ENCODE data around the gene PSME1. TPM values are rescaled to one million over a fixed set of nuclear protein-coding genes. Genes with fewer than 3 reads are reported as not detected.

PSME1 gene
- polyA plus RNA-seq, 2 of the 4 experiments (the other 2 are of a cell fraction) = 83.6 to 124 TPM

DNA sequence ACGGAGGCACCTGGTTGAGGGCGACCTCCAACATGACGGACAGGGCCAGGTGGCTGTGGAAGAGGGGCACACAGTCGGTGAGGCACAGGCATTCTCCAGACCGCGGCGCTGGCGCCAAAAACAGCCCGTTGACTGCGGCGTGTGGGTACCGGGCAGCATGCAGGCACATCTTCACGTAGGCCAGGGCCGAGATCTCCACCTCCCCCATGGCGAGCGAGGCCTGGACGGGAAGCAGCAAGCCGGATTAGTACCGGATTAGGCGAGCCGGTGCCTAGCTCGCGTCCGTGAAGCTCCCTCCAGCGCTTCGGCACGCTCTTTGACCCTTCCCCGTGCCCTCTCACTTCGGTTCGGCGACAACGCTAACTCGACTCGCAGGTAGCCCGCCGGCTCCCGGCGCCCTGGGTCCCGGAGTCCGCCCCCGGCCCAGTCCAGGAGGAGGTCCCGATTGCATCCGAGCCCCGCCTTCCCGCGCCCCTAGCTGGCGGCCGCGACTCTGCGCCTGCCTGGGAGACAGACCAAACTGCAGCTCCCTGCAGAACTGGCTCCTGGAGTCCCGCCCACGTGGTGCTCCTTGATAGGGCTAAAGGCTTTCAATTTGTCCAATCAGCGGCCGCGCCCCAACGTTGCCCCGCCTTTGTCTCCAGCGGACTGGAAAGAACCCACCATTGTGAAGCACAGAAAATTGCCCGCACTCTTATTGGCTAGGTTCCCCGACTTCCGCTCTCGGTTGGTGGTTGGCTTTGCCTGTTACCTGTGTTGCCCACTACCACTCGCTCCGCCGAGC lies 5.3 kb downstream of the PSME1 start, which contains the start of gene EMC9:
EMC9 (minus strand) TSS at position 495 of the 784 bp plus-strand sequence; CDS start at position 208, 287 bp downstream.
- WGBS (ENCODE audit: missing lambda C conversion rate) = 0% methylated on average over 59 of the region's 65 CpGs
- H3K4me2 ChIP-seq = peak within 1 kb of the TSS; percentile 83
- peaks cover 39% of the 10 kb centered on the region for H3K4me1 ChIP-seq
- DNase-seq (ENCODE audit: low read depth in 1 of 2, low spot score in 1 of 2) (peak; percentile 99), FAIRE-seq (no peak), ATAC-seq (peak; percentile 81 to 93)
- H3K4me3 ChIP-seq = peak within 1 kb of the TSS; percentile 59
- H3K9me3 ChIP-seq = no peaks in the 10 kb centered on the region
- CTCF ChIA-PET = interaction anchor here (0.9 to 12.6 kb wide), 8 partner anchors 10 to 166 kb away, joined by 3 to 168 read pairs (median 4); partner anchors contain the start of genes CIDEB, DCAF11, FITM1 and IPO4
- POLR2A ChIA-PET = interaction anchor here (0.7 to 2.9 kb wide), 10 partner anchors 9 to 101 kb away, joined by 3 to 31 read pairs (median 4); partner anchors contain the start of genes DCAF11, IRF9, NRL and PCK2
- peak within 1 kb of the TSS; percentile 86 to 95 for H3K27ac ChIP-seq
- TF ChIP-seq RARB (CRISPR knock-in tag; IDR thresholded peaks at IDR 0.05) = no peak
- TF ChIP-seq, protein P1, sequence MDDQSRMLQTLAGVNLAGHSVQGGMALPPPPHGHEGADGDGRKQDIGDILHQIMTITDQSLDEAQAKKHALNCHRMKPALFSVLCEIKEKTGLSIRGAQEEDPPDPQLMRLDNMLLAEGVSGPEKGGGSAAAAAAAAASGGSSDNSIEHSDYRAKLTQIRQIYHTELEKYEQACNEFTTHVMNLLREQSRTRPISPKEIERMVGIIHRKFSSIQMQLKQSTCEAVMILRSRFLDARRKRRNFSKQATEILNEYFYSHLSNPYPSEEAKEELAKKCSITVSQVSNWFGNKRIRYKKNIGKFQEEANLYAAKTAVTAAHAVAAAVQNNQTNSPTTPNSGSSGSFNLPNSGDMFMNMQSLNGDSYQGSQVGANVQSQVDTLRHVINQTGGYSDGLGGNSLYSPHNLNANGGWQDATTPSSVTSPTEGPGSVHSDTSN (IDR thresholded peaks at IDR 0.05) = peak; percentile 49; the same call in 1 of the 2 replicates
- TF ChIP-seq CBX2 (IDR thresholded peaks at IDR 0.05; ENCODE audit: borderline replicate concordance, low read depth) = no peak
- TF ChIP-seq HOXA7 (CRISPR knock-in tag; IDR thresholded peaks at IDR 0.05) = no peak
- TF ChIP-seq POLR2AphosphoS2 (conservative IDR thresholded peaks at IDR 0.05; ENCODE audit: low read length) = no peak
- TF ChIP-seq KDM1A (IDR thresholded peaks at IDR 0.05; ENCODE audit: low read depth) = no peak
- TF ChIP-seq RCOR1 (IDR thresholded peaks at IDR 0.05; ENCODE audit: low read depth, low read length) = no peak
- no peak for TF ChIP-seq ESRRA (IDR thresholded peaks at IDR 0.05; ENCODE audit: borderline replicate concordance, low read length)
- TF ChIP-seq, protein P2, sequence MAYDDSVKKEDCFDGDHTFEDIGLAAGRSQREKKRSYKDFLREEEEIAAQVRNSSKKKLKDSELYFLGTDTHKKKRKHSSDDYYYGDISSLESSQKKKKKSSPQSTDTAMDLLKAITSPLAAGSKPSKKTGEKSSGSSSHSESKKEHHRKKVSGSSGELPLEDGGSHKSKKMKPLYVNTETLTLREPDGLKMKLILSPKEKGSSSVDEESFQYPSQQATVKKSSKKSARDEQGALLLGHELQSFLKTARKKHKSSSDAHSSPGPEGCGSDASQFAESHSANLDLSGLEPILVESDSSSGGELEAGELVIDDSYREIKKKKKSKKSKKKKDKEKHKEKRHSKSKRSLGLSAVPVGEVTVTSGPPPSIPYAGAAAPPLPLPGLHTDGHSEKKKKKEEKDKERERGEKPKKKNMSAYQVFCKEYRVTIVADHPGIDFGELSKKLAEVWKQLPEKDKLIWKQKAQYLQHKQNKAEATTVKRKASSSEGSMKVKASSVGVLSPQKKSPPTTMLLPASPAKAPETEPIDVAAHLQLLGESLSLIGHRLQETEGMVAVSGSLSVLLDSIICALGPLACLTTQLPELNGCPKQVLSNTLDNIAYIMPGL (CRISPR knock-in tag; IDR thresholded peaks at IDR 0.05; ENCODE audit: borderline replicate concordance) = no peak
- TF ChIP-seq EP300 (IDR thresholded peaks at IDR 0.05) = no peak
- TF ChIP-seq KDM5A (IDR thresholded peaks at IDR 0.05) = no peak; the same call in 1 of the 2 replicates
- no peak for TF ChIP-seq TFCP2L1 (CRISPR knock-in tag; IDR thresholded peaks at IDR 0.05)
- no peak for TF ChIP-seq ZSCAN20 (CRISPR knock-in tag; IDR thresholded peaks at IDR 0.05)
- TF ChIP-seq NR3C1 (IDR thresholded peaks at IDR 0.05) = no peak
- TF ChIP-seq, protein P3, sequence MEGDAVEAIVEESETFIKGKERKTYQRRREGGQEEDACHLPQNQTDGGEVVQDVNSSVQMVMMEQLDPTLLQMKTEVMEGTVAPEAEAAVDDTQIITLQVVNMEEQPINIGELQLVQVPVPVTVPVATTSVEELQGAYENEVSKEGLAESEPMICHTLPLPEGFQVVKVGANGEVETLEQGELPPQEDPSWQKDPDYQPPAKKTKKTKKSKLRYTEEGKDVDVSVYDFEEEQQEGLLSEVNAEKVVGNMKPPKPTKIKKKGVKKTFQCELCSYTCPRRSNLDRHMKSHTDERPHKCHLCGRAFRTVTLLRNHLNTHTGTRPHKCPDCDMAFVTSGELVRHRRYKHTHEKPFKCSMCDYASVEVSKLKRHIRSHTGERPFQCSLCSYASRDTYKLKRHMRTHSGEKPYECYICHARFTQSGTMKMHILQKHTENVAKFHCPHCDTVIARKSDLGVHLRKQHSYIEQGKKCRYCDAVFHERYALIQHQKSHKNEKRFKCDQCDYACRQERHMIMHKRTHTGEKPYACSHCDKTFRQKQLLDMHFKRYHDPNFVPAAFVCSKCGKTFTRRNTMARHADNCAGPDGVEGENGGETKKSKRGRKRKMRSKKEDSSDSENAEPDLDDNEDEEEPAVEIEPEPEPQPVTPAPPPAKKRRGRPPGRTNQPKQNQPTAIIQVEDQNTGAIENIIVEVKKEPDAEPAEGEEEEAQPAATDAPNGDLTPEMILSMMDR (IDR thresholded peaks at IDR 0.05) = no peak
- no peak for TF ChIP-seq NFE2L2 (conservative IDR thresholded peaks at IDR 0.05; ENCODE audit: low read length)
- no peak for TF ChIP-seq HEYL (CRISPR knock-in tag; IDR thresholded peaks at IDR 0.05)
- TF ChIP-seq MAFK (IDR thresholded peaks at IDR 0.05; ENCODE audit: partially characterized antibody) = peak; percentile 69
- TF ChIP-seq, protein P4, sequence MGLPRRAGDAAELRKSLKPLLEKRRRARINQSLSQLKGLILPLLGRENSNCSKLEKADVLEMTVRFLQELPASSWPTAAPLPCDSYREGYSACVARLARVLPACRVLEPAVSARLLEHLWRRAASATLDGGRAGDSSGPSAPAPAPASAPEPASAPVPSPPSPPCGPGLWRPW (IDR thresholded peaks at IDR 0.05) = no peak
- TF ChIP-seq, protein P5, sequence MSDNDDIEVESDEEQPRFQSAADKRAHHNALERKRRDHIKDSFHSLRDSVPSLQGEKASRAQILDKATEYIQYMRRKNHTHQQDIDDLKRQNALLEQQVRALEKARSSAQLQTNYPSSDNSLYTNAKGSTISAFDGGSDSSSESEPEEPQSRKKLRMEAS (IDR thresholded peaks at IDR 0.05) = peak; percentile 79
- TF ChIP-seq ZNF302 (CRISPR knock-in tag; IDR thresholded peaks at IDR 0.05) = no peak
- TF ChIP-seq CBX8 (IDR thresholded peaks at IDR 0.05) = no peak
- peak; percentile 85 for TF ChIP-seq RFX5 (IDR thresholded peaks at IDR 0.05)
- TF ChIP-seq GATA3 (IDR thresholded peaks at IDR 0.05; ENCODE audit: borderline replicate concordance) = no peak
- TF ChIP-seq, protein P6, sequence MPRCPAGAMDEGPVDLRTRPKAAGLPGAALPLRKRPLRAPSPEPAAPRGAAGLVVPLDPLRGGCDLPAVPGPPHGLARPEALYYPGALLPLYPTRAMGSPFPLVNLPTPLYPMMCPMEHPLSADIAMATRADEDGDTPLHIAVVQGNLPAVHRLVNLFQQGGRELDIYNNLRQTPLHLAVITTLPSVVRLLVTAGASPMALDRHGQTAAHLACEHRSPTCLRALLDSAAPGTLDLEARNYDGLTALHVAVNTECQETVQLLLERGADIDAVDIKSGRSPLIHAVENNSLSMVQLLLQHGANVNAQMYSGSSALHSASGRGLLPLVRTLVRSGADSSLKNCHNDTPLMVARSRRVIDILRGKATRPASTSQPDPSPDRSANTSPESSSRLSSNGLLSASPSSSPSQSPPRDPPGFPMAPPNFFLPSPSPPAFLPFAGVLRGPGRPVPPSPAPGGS (IDR thresholded peaks at IDR 0.05) = peak; percentile 64; the same call in 1 of the 3 replicates
- TF ChIP-seq, protein P7, sequence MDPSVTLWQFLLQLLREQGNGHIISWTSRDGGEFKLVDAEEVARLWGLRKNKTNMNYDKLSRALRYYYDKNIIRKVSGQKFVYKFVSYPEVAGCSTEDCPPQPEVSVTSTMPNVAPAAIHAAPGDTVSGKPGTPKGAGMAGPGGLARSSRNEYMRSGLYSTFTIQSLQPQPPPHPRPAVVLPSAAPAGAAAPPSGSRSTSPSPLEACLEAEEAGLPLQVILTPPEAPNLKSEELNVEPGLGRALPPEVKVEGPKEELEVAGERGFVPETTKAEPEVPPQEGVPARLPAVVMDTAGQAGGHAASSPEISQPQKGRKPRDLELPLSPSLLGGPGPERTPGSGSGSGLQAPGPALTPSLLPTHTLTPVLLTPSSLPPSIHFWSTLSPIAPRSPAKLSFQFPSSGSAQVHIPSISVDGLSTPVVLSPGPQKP (IDR thresholded peaks at IDR 0.05; ENCODE audit: low read depth, low read length) = no peak
- no peak for TF ChIP-seq FOXS1 (CRISPR knock-in tag; IDR thresholded peaks at IDR 0.05)
- TF ChIP-seq MYC (IDR thresholded peaks at IDR 0.05; ENCODE audit: borderline replicate concordance, low read length) = peak; percentile 25; the same call in 1 of the 2 replicates
- TF ChIP-seq SMC3 (IDR thresholded peaks at IDR 0.05) = no peak
- no peak for TF ChIP-seq CHD4 (IDR thresholded peaks at IDR 0.05; ENCODE audit: borderline replicate concordance)
- 0 out of 2 replicates have a peak, but pooled peaks have one; percentile 61 for TF ChIP-seq PHF8 (IDR thresholded peaks at IDR 0.05; ENCODE audit: borderline replicate concordance, low read depth)
- TF ChIP-seq POLR2A (IDR thresholded peaks at IDR 0.05; ENCODE audit: low read length) = peak; percentile 81; the same call in 1 of the 2 replicates
- TF ChIP-seq FOSB (CRISPR knock-in tag; IDR thresholded peaks at IDR 0.05) = no peak
- no peak for TF ChIP-seq TP53 (CRISPR knock-in tag; IDR thresholded peaks at IDR 0.05)

Data from A549 (cell line).